Body of pancreas (tissue), 4 donors: ENCODE data around the gene NCOA3. TPM values are rescaled to one million over a fixed set of nuclear protein-coding genes. Genes with fewer than 3 reads are reported as not detected.

ENCODE experiments used
- ATAC-seq: fragments of 150-250 bp; one replicate; pipeline ENCODE4 v1.9.1; 2016
- DNase-seq, 4 donors: peaks; one replicate each; pipeline ENCODE4 v3.0.0-alpha.2; 2019
- H3K27ac ChIP-seq, 4 donors: fragments of 200-600 bp; sonication (generic); 1 replicate in 3 of 4; 2 replicates in 1 of 4; pipeline versions ENCODE4 v1.5.1 to v1.6.1; 2016 to 2019; ENCODE audit warnings: mild to moderate bottlenecking in 1 of 4, mixed read lengths in 1 of 4, moderate library complexity in 1 of 4
- H3K27me3 ChIP-seq, 2 donors: fragments of 200-600 bp; sonication (generic); one replicate each; pipeline ENCODE4 v1.6.0; 2016; ENCODE audit warnings: mild to moderate bottlenecking in 1 of 2
- H3K36me3 ChIP-seq, 2 donors: fragments of 200-600 bp; sonication (generic); replicated peaks in 1 of 2; 2 replicates each; pipeline ENCODE4 v1.5.1; 2016; ENCODE audit warnings: low read depth in 2 of 2; ENCODE audit not compliant: insufficient read depth in 1 of 2
- H3K4me1 ChIP-seq: fragments of 200-600 bp; sonication (generic); one replicate; pipeline ENCODE4 v1.6.0; 2016
- H3K4me3 ChIP-seq, 2 donors: fragments of 200-600 bp; sonication (generic); 1 replicate in 1 of 2; 2 replicates in 1 of 2; pipeline ENCODE4 v1.5.1; 2016 to 2019
- H3K9me3 ChIP-seq, 3 donors: fragments of 200-600 bp; sonication (generic); 1 replicate in 2 of 3; 2 replicates in 1 of 3; pipeline ENCODE4 v1.5.1; 2016
- CTCF ChIP-seq, 7 experiments: fragments of 450-650 bp in 4 of 7; fragments of 200-600 bp in 3 of 7; sonication (generic) in 3 of 7; IDR thresholded peaks; one replicate each; pipeline ENCODE4 v1.5.1; 2016 to 2019; ENCODE audit warnings: antibody characterized with exemption in 7 of 7
- POLR2A ChIP-seq, 3 donors: fragments of 450-650 bp; IDR thresholded peaks; one replicate each; pipeline ENCODE4 v1.6.1; 2016; ENCODE audit warnings: antibody characterized with exemption in 3 of 3, mild to moderate bottlenecking in 2 of 3
- WGBS, 2 donors: methylation state at CpG; one replicate each; pipeline ENCODE4 v1.1.5; 2017; 5-methylcytosine and 5-hydroxymethylcytosine counted together
- intact Hi-C: fragments of 100-400 bp; cut with DNase I; formaldehyde crosslinking; loops from one replicate; pipeline ENCODE4 v1.15.1; 2023
- total RNA-seq, 2 donors: library from RNA; depleted of rRNA; stranded (reverse); fragments of >200 nt; gene quantifications; one replicate each; pipeline ENCODE4 v1.1.0, GENCODE V29; 2016

Gene NCOA3
- total RNA-seq, 2 donors from 2014 or later, result 14.8 to 17.1 TPM

GRCh38 chr20:47701612-47702011 is 199.9 kb downstream of the NCOA3 start:
- Histone ChIP-seq H3K27ac (no peak overlapping the region), H3K4me1 (no peaks in the 10 kb centered on the region), H3K36me3 (no peaks in the 10 kb centered on the region), H3K27me3 (no peaks in the 10 kb centered on the region), H3K9me3 (no peaks in the 10 kb centered on the region), H3K4me3 (no peak overlapping the region)
- intact Hi-C loops, result no loop called here
- no peak for DNase-seq
- no peak for ATAC-seq
- 88 to 89% methylated on average over 15 of the region's 15 CpGs for WGBS, 2 donors
- TF ChIP-seq CTCF (IDR thresholded peaks at IDR 0.05), result no peak
- no peak for TF ChIP-seq POLR2A (IDR thresholded peaks at IDR 0.05)

GRCh38 chr20:47703748-47704147 is 202.1 kb downstream of the NCOA3 start:
- H3K27ac ChIP-seq, result no peak overlapping the region
- 59 to 69% methylated on average over 5 of the region's 5 CpGs for WGBS, 2 donors
- DNase-seq (no peak), ATAC-seq (no peak)
- intact Hi-C loops, result no loop called here
- H3K4me3 ChIP-seq, result no peak overlapping the region
- H3K36me3 ChIP-seq, result no peaks in the 10 kb centered on the region
- no peaks in the 10 kb centered on the region for H3K27me3 ChIP-seq
- H3K9me3 ChIP-seq, result no peaks in the 10 kb centered on the region
- no peaks in the 10 kb centered on the region for H3K4me1 ChIP-seq
- TF ChIP-seq POLR2A (IDR thresholded peaks at IDR 0.05), result no peak
- TF ChIP-seq CTCF (IDR thresholded peaks at IDR 0.05), result no peak

GRCh38 chr20:47704746-47705496 is 203.2 kb downstream of the NCOA3 start:
- no peak for TF ChIP-seq CTCF (IDR thresholded peaks at IDR 0.05)
- peak in 1 of 4 donors; percentile 28 for DNase-seq
- 46 to 51% methylated on average over 15 of the region's 15 CpGs for WGBS, 2 donors
- Histone ChIP-seq H3K27ac (no peak overlapping the region), H3K4me3 (no peak overlapping the region), H3K4me1 (no peaks in the 10 kb centered on the region), H3K9me3 (no peaks in the 10 kb centered on the region), H3K27me3 (no peaks in the 10 kb centered on the region), H3K36me3 (no peaks in the 10 kb centered on the region)
- intact Hi-C loops, result no loop called here
- ATAC-seq, result peak; percentile 50

- intact Hi-C loops, result no loop called here
- Histone ChIP-seq H3K36me3 (no peaks in the 10 kb centered on the region), H3K9me3 (no peaks in the 10 kb centered on the region), H3K4me3 (no peak overlapping the region), H3K27ac (no peak overlapping the region), H3K4me1 (peaks cover 2% of the 10 kb centered on the region), H3K27me3 (no peaks in the 10 kb centered on the region)
- ATAC-seq (peak; percentile 48), DNase-seq (peak in 2 of 4 donors; percentile 22)
- WGBS, 2 donors, result 80 to 86% methylated on average over 7 of the region's 7 CpGs
- TF ChIP-seq CTCF (IDR thresholded peaks at IDR 0.05), result no peak
- no peak for TF ChIP-seq POLR2A (IDR thresholded peaks at IDR 0.05)
Observed at GRCh38 chr20:47705497-47705856, 203.8 kb downstream of the NCOA3 start.

GRCh38 chr20:47706345-47706744 is 204.7 kb downstream of the NCOA3 start:
- Histone ChIP-seq H3K9me3 (no peaks in the 10 kb centered on the region), H3K4me1 (peaks cover 11% of the 10 kb centered on the region), H3K27ac (no peak overlapping the region), H3K27me3 (no peaks in the 10 kb centered on the region), H3K4me3 (no peak overlapping the region), H3K36me3 (no peaks in the 10 kb centered on the region)
- 81 to 83% methylated on average over 5 of the region's 5 CpGs for WGBS, 2 donors
- intact Hi-C loops, result no loop called here
- TF ChIP-seq CTCF (IDR thresholded peaks at IDR 0.05) (no peak), POLR2A (IDR thresholded peaks at IDR 0.05) (no peak)
- no peak for DNase-seq
- no peak for ATAC-seq
